ENCODE results near the gene SLAMF7.

The SLAMF7 gene

DNA sequence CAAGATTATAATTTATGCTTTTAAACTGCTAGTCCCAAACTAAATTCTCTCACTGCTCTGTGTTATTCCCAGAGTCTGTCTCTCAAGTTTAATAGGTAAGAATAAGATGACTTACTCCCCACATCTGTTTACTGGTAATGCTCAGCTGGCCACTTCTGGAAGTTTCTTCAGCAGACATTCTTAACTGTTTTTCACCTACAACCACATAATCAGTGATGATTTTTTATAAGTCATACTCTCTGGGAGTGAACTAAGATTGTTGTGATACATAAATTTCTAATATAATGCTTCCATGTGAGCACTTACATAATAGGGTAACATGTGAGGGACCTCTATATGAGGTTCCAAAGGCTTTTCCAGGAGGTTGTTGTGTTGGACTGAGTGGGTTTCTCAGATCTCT, 8.7 kb downstream of the SLAMF7 start:
- no peak for DNase-seq

- no peak for DNase-seq
These were observed 9.3 kb downstream of the SLAMF7 start for GRCh38 chr1:160748181-160748877.

DNA sequence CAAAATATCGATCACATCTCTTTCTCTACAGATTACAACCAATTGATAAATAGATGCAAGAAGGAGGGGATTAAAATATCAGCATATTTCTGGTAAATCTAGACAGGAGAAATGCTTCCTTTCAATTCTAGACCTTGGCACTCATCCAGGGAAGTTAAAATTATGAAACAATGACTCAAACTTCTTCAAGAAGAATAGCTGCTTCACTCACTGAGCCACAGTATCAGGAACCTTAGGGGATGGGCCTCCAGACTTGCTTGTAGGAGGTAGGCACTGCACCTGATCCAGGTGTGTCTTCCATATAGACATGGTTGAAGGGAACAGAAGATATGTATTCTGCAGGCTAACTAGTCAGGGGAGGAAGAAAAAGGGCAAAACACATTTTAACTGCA, 9.8 kb downstream of the SLAMF7 start:
- DNase-seq: no peak

DNA sequence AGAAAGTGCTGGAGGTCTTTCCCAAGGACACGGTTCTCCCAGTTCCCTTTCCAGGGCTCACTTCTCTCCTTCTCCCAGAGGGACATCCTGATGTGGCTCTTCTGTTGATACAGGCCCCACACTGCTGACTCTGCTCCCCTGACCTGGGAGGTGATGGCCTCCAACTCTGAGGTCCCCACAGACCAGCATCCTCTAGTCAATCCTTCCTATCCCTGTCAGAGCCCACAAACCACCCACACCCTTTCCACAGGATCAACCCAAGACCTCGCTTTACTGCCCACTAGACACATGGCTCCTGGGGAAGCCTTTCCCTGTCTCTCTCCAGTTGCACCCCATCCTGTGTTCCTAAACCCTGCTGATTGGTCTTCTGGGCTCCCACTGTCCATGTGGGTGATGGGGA, 11.6 kb downstream of the SLAMF7 start:
- no peak for DNase-seq

- DNase-seq: no peak
These were observed 13.4 kb downstream of the SLAMF7 start for GRCh38 chr1:160752406-160752805.

DNA sequence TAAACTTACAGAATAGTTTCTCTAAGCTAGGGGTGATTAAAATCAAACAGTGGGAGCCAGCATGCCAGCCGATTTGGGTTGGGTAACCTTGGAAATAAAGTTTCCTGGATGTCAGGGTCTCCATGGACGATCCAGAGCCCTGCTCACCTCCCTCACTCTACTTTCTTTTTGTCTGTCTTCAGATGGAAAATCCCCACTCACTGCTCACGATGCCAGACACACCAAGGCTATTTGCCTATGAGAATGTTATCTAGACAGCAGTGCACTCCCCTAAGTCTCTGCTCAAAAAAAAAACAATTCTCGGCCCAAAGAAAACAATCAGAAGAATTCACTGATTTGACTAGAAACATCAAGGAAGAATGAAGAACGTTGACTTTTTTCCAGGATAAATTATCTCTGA, 13.9 kb downstream of the SLAMF7 start:
- no peak for DNase-seq

DNA sequence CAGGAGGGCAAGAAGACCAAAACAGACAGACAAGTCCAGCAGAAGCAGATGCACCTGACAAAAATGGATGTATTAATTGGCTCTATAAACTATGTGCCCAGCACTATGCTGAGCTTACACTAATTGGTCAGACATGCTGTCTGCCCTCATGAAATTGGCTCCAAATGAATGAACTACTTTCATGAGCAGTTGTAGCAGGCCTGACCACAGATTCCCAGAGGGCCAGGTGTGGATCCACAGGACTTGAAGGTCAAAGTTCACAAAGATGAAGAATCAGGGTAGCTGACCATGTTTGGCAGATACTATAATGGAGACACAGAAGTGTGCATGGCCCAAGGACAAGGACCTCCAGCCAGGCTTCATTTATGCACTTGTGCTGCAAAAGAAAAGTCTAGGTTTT, 14.5 kb downstream of the SLAMF7 start:
- no peak for DNase-seq

- no peak for DNase-seq
These were observed 16.4 kb downstream of the SLAMF7 start for GRCh38 chr1:160755461-160755860.

DNA sequence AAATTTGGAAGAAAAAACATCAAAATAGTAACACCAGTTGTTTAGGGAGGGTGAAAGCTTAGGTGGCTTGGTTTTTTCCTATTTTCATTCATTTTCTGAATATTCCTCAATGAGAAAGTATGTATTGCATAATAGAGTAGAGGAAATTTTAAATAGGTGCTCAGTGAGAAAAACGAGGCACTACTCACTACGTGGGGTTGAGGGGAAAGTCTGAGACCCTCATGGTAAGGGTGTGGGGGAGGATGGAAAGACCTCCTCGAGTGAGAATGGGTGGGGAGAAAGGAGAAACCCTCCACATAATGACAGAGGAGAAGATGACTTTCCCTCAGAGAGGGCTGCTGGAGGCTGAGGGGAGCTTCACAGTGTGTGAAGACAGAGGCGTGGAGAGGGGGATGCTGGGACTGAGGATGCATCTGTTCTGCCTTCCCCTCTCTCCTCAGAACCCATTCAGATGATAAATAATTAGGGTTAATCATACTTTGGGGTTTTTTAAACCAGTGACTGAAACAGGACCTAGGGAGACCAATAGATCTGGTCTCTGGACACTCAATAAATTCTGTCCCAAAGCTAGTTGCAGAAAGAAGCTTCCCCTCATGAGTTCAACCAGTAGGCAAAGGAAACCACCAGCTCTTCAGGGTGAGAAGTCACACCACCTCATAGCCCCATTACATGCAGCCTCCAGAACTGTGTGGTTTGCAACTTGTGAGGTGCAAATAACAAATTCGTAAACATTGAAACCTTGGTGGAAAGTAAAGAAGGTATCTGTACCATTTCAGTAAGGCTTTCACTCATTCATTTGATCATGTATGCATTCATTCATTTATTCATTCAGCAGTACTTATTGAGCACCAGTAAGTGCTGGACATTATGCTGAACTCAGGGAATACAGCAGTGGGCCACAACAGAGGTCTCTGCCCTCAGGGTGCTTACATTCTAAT, 17.1 kb downstream of the SLAMF7 start:
- DNase-seq: no peak

DNA sequence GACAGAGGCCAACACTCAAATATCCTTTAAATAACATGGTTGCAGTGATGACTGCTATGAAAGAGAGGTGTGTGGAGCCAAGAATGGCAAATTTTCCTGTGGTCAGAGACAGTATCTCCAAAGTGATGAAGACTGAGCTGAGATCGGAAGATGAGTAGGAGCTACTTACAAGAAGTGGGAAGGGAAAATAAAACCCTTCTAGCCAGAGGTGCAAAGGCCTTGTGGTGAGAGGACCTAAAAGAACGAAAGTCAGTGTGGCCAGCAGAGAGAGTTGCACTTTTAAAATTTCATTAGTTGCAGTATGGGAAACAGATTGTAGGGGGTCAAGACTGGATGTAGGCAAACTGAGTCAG, 17.8 kb downstream of the SLAMF7 start:
- DNase-seq: no peak

- no peak for DNase-seq
These were observed 19.5 kb downstream of the SLAMF7 start for GRCh38 chr1:160758521-160758920.

DNA sequence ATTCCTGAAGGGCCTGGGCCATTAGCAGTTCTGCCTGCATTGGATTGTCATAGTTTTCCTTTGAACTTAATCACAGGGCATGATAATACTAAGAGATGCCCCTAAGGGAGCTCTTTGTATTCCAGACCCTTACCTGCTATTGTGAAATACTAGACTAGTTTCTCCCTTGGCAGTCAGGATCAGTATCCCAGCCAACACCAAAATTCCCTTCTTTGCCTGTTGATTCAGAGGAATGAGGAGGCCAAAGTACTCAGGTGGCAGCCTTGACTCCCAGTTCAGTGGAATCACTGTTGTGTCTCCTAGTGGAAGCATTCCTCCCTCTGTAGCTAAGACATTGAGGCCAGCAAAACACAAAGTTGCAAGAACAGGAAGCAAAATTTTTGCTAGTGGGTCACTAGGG, 20.7 kb downstream of the SLAMF7 start:
- DNase-seq: no peak

GRCh38 chr1:160761046-160761445, 22.0 kb downstream of the SLAMF7 start:
- no peak for DNase-seq

- no peak for DNase-seq
These were observed 22.8 kb downstream of the SLAMF7 start for GRCh38 chr1:160761886-160762285.

DNA sequence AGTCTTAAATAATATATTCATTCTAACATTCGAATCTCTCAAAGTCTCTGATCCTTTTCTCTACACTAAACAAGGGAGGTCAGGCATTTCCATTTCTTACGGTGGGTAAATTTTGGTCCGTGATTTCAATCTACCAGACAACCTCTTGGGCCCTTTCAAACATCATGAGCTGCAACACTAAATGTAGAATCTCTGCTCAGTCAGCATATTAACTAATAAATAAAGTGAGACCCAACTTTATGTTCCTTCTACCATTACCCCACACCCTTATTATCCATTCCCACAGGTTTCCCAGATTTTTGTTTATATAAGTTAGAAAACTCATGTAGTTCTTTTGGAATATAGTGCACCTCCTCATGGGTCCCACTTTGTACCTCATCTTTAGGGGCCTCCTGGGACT, 24.9 kb downstream of the SLAMF7 start:
- DNase-seq: no peak

GRCh38 chr1:160767395-160768294, 28.6 kb downstream of the SLAMF7 start:
- DNase-seq: no peak

DNA sequence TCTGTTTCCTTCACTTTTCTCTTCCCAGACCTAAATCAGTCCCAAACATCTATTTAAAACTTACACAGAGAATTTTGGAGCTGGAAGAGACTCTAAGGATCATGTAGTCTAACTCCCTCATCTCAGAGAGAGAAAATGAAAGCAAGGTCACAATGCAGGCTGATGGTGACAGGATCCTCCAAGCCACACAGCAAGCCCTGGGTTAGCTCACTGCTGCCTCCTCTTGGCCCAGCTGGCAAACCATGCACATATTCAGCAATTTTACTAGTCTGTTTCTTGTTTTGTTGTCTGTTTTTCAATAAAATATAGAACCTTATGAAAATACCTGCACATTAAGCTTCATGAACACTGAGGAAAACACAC, 29.2 kb downstream of the SLAMF7 start:
- DNase-seq: peak in 1 of 2 donors; percentile 7

DNA sequence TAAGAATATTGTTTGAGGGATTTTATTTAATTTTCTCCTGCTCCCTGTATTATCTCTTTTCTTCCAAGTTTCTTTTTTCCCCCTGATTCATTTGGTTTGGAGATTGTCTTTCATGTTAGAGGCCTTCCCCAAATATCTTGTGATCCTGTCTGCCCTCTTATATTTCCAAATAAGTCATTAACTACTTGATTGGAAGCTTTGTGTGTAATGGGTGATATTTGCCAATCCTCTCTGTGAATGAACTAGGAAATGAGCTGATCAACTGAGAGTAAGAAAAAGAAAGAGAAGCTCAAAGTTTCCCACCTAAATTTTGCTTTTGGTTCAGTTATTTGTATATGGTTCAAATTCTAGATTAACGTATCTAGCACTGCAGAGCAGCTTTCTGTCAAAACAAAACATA, 33.3 kb downstream of the SLAMF7 start:
- no peak for DNase-seq

- DNase-seq: no peak
These were observed 34.0 kb downstream of the SLAMF7 start for GRCh38 chr1:160773093-160773492.

DNA sequence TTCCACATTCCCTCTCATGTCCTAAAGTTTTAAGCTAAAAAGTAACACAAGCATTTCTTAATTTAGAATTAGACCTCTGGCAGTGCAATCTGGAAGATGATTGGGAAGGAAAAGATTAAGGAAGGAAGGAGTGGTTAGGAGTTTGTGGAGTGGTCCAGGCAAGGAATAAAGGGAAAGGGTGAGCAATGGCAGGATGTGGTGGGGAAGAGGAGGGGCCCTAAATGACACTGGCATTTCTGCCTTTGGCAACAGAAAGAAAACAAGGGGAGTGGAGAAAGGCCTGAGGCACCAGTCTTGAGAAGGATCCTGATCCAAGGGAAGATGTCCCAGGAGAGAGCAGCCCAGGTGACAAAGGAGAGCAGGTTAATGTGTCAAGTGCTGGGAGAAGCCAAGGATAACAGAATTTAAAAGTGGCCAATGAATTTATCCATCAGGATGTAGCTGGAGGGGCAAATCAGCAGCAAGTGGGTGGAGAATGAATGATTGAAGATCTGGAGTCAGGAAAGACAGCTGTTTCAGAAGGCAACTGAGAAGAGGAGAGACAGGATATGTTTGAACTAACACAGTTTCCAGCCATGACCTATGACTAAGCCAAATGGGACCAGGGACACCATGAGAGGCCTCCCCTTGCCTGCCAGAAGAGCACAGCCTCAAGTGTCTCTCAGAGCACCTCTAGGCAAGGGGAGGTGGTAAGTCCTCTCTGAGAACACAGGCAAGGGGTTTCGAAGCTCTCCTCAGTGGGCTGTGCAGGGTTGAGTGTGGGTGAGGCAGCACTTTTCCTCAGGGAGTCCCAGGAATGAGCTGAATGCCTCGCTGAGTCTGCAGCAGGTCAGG, 36.1 kb downstream of the SLAMF7 start:
- DNase-seq: no peak

DNA sequence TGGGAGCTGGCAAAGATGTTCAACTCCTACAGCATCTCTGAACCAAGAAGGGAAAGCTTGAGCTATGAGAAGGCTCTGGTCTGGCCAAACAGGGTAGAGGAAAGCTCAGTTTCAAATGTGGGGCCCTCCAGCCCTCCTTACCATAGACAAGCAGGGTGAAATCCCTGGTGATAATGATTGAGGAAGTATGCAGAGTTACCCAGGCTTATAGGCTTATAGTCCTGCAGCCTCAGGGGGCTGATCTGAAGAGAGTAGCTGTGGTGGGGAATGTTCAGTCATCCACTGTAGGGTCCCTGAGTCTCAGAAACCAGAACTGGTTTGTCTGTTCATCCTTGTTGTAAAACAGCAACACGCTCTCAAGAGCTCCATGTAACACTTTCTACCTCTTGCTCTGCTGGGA, 37.1 kb downstream of the SLAMF7 start:
- DNase-seq: no peak

- no peak for DNase-seq
These were observed 38.5 kb downstream of the SLAMF7 start for GRCh38 chr1:160777486-160778089.
